ENCODE measurements around the gene LRRC3B. TPM values are rescaled to one million over a fixed set of nuclear protein-coding genes. Genes with fewer than 3 reads are reported as not detected.

Gene LRRC3B
- not detected for total RNA-seq (2013)
- polyA plus RNA-seq (not detected), polyA minus RNA-seq (not detected in 2 replicates), total RNA-seq (0 to 1.8 (median 0) reads per million in 11 experiments)

DNA sequence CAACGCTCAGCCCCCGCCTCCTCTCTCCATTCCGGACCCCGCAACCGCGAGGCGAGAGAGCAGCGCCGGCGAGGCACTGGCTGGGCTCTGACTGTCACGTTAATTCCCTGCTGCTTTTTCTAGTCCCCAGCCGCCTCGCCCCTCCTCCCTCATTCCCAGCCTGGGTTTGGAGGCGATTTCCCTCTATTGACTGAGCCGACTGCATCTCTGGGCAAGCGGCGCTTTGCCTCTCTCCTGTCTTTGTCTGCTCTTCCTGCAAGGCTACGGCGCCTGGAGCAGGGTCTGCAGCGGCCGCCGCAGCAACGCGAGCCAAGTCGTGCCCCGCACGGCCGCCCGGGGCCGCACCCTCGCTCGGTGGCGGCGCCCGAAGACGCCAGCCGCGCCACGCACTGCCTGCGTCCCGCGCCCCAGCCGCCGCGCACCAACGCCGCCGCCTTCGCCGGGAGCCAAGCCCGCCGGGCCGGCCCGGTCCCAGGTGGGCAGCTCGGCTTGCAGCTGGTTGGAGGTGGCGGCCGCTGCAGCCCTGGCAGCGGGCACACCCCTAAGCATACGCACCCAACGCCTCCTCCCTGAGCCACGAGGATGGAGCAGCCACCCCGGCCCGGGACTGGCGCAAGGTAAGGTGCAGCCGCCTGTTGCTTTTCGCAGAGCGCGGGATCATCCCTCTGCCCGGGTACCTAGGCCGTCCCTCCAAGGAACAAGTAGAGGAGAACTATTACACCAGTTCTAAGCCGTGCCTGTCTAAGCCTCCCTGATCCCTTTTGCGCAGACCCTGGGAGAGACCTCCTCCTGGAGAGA is at the start of gene LRRC3B:
Gene LRRC3B, plus strand, starts transcription at position 152 of the 798 bp plus-strand sequence. CDS start 86,901 bp downstream, outside the sequence.
- H3K4me1 Mint-ChIP-seq = no peaks in the 10 kb centered on the region
- peaks cover 19 to 43% of the 10 kb centered on the region in 2 donors for H3K27me3 ChIP-seq (ENCODE audit: control insufficient read depth in 2 of 2, insufficient read depth in 2 of 2, low read length in 2 of 2)
- no peak within 1 kb of the TSS for H3K9ac ChIP-seq (ENCODE audit: insufficient read depth, low read length, poor library complexity, severe bottlenecking)
- H3K27ac Mint-ChIP-seq = no peak within 1 kb of the TSS
- H4K20me1 ChIP-seq (ENCODE audit: insufficient read depth, low read length) = no peaks in the 10 kb centered on the region
- H3K36me3 Mint-ChIP-seq = no peaks in the 10 kb centered on the region
- H2AFZ ChIP-seq (ENCODE audit: insufficient read depth, low read depth, low read length, poor library complexity, severe bottlenecking) = no peak within 1 kb of the TSS
- H3K79me2 ChIP-seq (ENCODE audit: insufficient read depth, low read length) = no peaks in the 10 kb centered on the region
- no peaks in the 10 kb centered on the region for H3K36me3 ChIP-seq (replicated peaks in 1 of 2; ENCODE audit: control insufficient read depth in 1 of 2, insufficient read depth in 2 of 2, low read length in 2 of 2)
- no peak within 1 kb of the TSS for H3K4me3 ChIP-seq (replicated peaks in 1 of 3; ENCODE audit: low read depth in 2 of 3, low read length in 3 of 3)
- H3K4me2 ChIP-seq (replicated peaks; ENCODE audit: extremely low read depth, low read length, poor library complexity, severe bottlenecking) = no peak within 1 kb of the TSS
- intact Hi-C loops (cut with micrococcal nuclease) = no loop called here
- DNase-seq = no peak
- peaks cover 0 to 19% of the 10 kb centered on the region in 2 donors for H3K9me3 ChIP-seq (replicated peaks in 1 of 2; ENCODE audit: control insufficient read depth in 1 of 2, insufficient read depth in 1 of 2, low read length in 2 of 2)
- peaks cover 2 to 20% (median 12%) of the 10 kb centered on the region in 7 donors for H3K9me3 Mint-ChIP-seq
- no peak within 1 kb of the TSS for H3K27ac ChIP-seq (ENCODE audit: low read depth in 1 of 2, low read length in 2 of 2)
- H3K4me3 Mint-ChIP-seq = peak within 1 kb of the TSS in 1 of 2 donors; percentile 82
- no peak for TF ChIP-seq CTCF (IDR thresholded peaks at IDR 0.05)
- no peaks in the 10 kb centered on the region for H3K4me1 ChIP-seq (ENCODE audit: control insufficient read depth in 1 of 2, insufficient read depth in 2 of 2, low read length in 2 of 2)
- under 1% methylated on average over 69 of the region's 72 CpGs for WGBS (ENCODE audit: insufficient coverage)
- peaks cover 33 to 41% (median 35%) of the 10 kb centered on the region in 3 donors for H3K27me3 Mint-ChIP-seq (ENCODE audit: low read depth in 3 of 3)

DNA sequence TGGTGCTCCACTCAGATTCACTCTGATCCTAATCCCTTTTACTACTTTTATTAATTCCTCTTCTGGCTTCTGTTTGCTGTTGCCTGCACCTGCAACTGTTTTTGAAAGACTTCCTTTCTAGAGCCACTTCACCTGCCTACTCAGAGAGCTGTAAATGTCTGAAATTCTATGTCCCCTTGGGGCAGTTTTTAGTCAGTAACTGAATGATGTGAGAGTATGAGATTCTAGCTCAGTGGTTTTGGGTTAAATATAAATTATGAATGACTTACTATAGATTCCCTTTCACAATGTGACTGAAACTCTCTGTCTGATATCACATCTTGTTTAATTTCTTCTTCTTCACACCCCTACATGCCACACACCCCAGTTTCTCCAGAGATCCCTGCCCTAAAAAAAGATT is 47.8 kb upstream of the LRRC3B start:
- TF ChIP-seq CTCF (IDR thresholded peaks at IDR 0.05) = no peak
- no peak overlapping the region for H2AFZ ChIP-seq (ENCODE audit: insufficient read depth, low read depth, low read length, poor library complexity, severe bottlenecking)
- intact Hi-C loops (cut with micrococcal nuclease) = no loop called here
- Mint-ChIP-seq H3K27ac (no peak overlapping the region), H3K27me3 (ENCODE audit: low read depth in 3 of 3) (no peaks in the 10 kb centered on the region), H3K4me1 (no peaks in the 10 kb centered on the region), H3K36me3 (no peaks in the 10 kb centered on the region), H3K9me3 (peaks cover 2 to 13% (median 9%) of the 10 kb centered on the region in 7 donors), H3K4me3 (no peak overlapping the region)
- no peak overlapping the region for H3K4me3 ChIP-seq (replicated peaks in 1 of 3; ENCODE audit: low read depth in 2 of 3, low read length in 3 of 3)
- no peak overlapping the region for H3K9ac ChIP-seq (ENCODE audit: insufficient read depth, low read length, poor library complexity, severe bottlenecking)
- H3K79me2 ChIP-seq (ENCODE audit: insufficient read depth, low read length) = no peaks in the 10 kb centered on the region
- H3K27ac ChIP-seq (ENCODE audit: low read depth in 1 of 2, low read length in 2 of 2) = no peak overlapping the region
- no peak for DNase-seq
- H3K27me3 ChIP-seq (ENCODE audit: control insufficient read depth in 2 of 2, insufficient read depth in 2 of 2, low read length in 2 of 2) = no peaks in the 10 kb centered on the region
- H3K4me2 ChIP-seq (replicated peaks; ENCODE audit: extremely low read depth, low read length, poor library complexity, severe bottlenecking) = no peak overlapping the region
- no peaks in the 10 kb centered on the region for H4K20me1 ChIP-seq (ENCODE audit: insufficient read depth, low read length)
- no peaks in the 10 kb centered on the region for H3K4me1 ChIP-seq (ENCODE audit: control insufficient read depth in 1 of 2, insufficient read depth in 2 of 2, low read length in 2 of 2)
- no peaks in the 10 kb centered on the region for H3K36me3 ChIP-seq (replicated peaks in 1 of 2; ENCODE audit: control insufficient read depth in 1 of 2, insufficient read depth in 2 of 2, low read length in 2 of 2)
- peaks cover 3 to 13% of the 10 kb centered on the region in 2 donors for H3K9me3 ChIP-seq (replicated peaks in 1 of 2; ENCODE audit: control insufficient read depth in 1 of 2, insufficient read depth in 1 of 2, low read length in 2 of 2)
